Subcutaneous abdominal adipose tissue (tissue), 5 donors: ENCODE measurements around the gene TSKU.

Experiments used
- H3K27ac ChIP-seq: one replicate; pipeline ENCODE4 v1.7.0; 2013; ENCODE audit warnings: low read depth, mild to moderate bottlenecking, inconsistent platforms, low read length, moderate library complexity
- H3K27me3 ChIP-seq, 5 donors: one replicate each; pipeline ENCODE4 v1.7.0; 2013; ENCODE audit warnings: low read length in 5 of 5, inconsistent platforms in 1 of 5; ENCODE audit not compliant: control insufficient read depth in 5 of 5, insufficient read depth in 4 of 5
- H3K36me3 ChIP-seq, 5 donors: one replicate each; pipeline ENCODE4 v1.7.0; 2013; ENCODE audit warnings: low read length in 5 of 5; ENCODE audit not compliant: control insufficient read depth in 5 of 5, insufficient read depth in 5 of 5
- H3K4me1 ChIP-seq, 5 donors: one replicate each; pipeline ENCODE4 v1.7.0; 2013; ENCODE audit warnings: low read length in 5 of 5, mild to moderate bottlenecking in 3 of 5, moderate library complexity in 1 of 5; ENCODE audit not compliant: control insufficient read depth in 5 of 5, insufficient read depth in 5 of 5
- H3K4me3 ChIP-seq, 5 donors: one replicate each; pipeline ENCODE4 v1.7.0; 2013; ENCODE audit warnings: low read length in 5 of 5, low read depth in 1 of 5
- H3K9ac ChIP-seq, 5 donors: one replicate each; pipeline ENCODE4 v1.7.0; 2013; ENCODE audit warnings: low read length in 5 of 5, mild to moderate bottlenecking in 4 of 5, moderate library complexity in 3 of 5
- H3K9me3 ChIP-seq, 5 donors: one replicate each; pipeline ENCODE4 v1.7.0; 2013; ENCODE audit warnings: low read length in 5 of 5; ENCODE audit not compliant: control insufficient read depth in 5 of 5
- donor health status: healthy.
- donor health status: healthy.
- donor health status: healthy.
- donor health status: healthy.
- donor health status: healthy.

TSKU gene

DNA sequence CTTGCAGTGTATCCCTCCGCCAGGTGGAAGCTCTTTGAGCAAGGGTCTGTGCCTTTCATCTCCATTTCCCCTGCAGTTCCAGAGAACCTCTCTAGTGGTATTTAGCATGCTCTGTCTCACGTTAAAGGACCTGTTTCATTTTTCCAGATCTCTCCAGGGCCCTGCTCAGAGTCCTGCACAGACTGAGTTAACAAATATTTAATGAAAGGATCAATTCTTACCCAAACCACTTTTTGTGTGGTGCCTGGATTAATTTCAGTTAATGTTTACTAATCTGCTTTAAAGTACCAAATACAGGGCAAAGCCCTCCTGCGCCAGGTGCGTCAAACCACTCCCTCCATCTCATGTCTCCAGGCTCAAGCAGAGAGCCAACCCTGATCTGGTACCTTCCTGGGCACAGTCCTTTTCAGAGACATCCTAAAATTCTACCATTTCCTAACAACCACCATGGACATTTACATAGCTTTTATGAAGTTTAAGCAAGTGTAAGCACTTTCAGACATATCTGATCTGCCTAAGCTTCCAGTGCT is 58.8 kb downstream of the TSKU start:
- peaks cover 0 to 23% (median 11%) of the 10 kb centered on the region in 5 donors for H3K4me1 ChIP-seq
- H3K9ac ChIP-seq, result no peak overlapping the region
- no peaks in the 10 kb centered on the region for H3K36me3 ChIP-seq
- no peak overlapping the region for H3K4me3 ChIP-seq
- no peaks in the 10 kb centered on the region for H3K9me3 ChIP-seq
- no peaks in the 10 kb centered on the region for H3K27me3 ChIP-seq
- no peak overlapping the region for H3K27ac ChIP-seq

DNA sequence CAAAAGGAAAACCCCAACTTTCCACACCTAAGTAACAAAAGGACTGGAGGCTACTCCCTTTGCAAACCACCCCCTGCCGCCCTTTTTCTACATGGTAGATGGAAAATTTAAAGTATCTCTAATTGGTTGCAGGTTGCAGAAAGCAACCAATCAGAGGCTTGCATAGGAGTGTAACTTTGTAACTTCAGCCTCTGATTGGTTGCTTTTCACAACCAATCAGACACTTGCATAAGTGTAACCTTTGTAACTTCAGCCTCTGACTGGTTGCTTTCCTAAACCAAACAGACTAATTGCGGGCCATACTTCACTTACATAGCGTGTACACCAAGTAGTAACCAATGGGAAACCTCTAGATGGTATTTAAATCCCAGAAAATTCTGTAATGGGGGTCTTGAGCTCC is 60.8 kb downstream of the TSKU start:
- Histone ChIP-seq H3K4me3 (no peak overlapping the region), H3K27ac (no peak overlapping the region), H3K9me3 (no peaks in the 10 kb centered on the region), H3K4me1 (peaks cover 2 to 9% (median 6%) of the 10 kb centered on the region in 5 donors), H3K9ac (no peak overlapping the region), H3K36me3 (no peaks in the 10 kb centered on the region), H3K27me3 (no peaks in the 10 kb centered on the region)

- no peaks in the 10 kb centered on the region for H3K36me3 ChIP-seq
- H3K4me3 ChIP-seq, result no peak overlapping the region
- H3K9me3 ChIP-seq, result no peaks in the 10 kb centered on the region
- no peaks in the 10 kb centered on the region for H3K27me3 ChIP-seq
- H3K9ac ChIP-seq, result no peak overlapping the region
- H3K4me1 ChIP-seq, result peaks cover 0 to 8% (median 4%) of the 10 kb centered on the region in 5 donors
- H3K27ac ChIP-seq, result no peak overlapping the region
Observed at GRCh38 chr11:76844511-76844910, 61.4 kb downstream of the TSKU start.

DNA sequence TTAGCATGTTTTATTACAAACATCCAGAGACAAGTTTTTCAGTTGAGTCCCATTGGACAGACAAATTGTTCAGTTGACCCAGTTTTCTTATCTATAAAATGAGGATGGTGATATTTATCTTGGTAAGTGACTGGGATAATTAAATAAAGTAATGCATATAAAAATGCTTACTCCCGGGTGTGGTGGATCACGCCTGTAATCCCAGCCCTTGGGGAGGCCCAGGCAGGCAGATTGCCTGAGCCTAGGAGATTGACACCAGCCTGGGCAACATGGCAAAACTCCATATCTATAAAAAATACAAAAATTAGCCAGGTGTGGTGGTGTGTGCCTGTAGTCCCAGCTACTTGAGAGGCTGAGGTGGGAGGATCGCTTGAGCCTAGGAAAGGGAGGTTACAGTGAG is 61.9 kb downstream of the TSKU start:
- Histone ChIP-seq H3K4me1 (peaks cover 0 to 8% (median 4%) of the 10 kb centered on the region in 5 donors), H3K36me3 (no peaks in the 10 kb centered on the region), H3K27me3 (no peaks in the 10 kb centered on the region), H3K4me3 (no peak overlapping the region), H3K27ac (no peak overlapping the region), H3K9ac (no peak overlapping the region), H3K9me3 (no peaks in the 10 kb centered on the region)

GRCh38 chr11:76846441-76846840 is 63.3 kb downstream of the TSKU start:
- Histone ChIP-seq H3K36me3 (no peaks in the 10 kb centered on the region), H3K9me3 (no peaks in the 10 kb centered on the region), H3K9ac (no peak overlapping the region), H3K27ac (no peak overlapping the region), H3K27me3 (no peaks in the 10 kb centered on the region), H3K4me3 (no peak overlapping the region), H3K4me1 (peaks cover 3 to 20% (median 8%) of the 10 kb centered on the region in 5 donors)
